ENCODE measurements around the gene RIC1.

DNA sequence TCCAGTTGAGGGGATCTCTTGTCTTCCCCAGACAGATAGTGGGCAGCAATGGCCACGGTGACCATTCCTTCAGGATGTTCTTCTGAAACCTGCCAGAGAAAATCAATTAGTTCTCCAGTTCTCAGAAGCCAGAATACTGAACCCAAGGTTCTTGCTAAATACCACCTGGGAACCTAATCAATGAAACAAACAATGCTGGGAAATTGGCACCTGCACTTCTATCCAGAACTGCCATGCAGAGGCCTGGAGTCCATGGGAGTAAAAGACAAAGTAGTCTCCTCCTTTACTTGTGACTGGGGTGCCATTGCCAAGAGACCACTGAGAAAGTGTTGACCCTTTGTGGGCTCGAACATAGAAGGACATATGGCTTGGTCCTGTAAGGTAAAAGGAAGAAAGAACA, 158.3 kb downstream of the RIC1 start:
- TF ChIP-seq, protein P1, sequence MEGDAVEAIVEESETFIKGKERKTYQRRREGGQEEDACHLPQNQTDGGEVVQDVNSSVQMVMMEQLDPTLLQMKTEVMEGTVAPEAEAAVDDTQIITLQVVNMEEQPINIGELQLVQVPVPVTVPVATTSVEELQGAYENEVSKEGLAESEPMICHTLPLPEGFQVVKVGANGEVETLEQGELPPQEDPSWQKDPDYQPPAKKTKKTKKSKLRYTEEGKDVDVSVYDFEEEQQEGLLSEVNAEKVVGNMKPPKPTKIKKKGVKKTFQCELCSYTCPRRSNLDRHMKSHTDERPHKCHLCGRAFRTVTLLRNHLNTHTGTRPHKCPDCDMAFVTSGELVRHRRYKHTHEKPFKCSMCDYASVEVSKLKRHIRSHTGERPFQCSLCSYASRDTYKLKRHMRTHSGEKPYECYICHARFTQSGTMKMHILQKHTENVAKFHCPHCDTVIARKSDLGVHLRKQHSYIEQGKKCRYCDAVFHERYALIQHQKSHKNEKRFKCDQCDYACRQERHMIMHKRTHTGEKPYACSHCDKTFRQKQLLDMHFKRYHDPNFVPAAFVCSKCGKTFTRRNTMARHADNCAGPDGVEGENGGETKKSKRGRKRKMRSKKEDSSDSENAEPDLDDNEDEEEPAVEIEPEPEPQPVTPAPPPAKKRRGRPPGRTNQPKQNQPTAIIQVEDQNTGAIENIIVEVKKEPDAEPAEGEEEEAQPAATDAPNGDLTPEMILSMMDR (IDR thresholded peaks at IDR 0.05 in 4 of 5, conservative IDR thresholded peaks at IDR 0.05 in 1 of 5): no peak
- TF ChIP-seq POLR2A (IDR thresholded peaks at IDR 0.05): no peak
